SK-N-SH (cell line): ENCODE data around the gene SRRM2.

Experiments used
- CTCF ChIP-seq: fragments of 200-600 bp; sonication (generic); IDR thresholded peaks from 2 replicates; pipeline ENCODE4 v1.6.1; 2017; ENCODE audit warnings: antibody characterized with exemption, mild to moderate bottlenecking, moderate library complexity
- REST ChIP-seq: IDR thresholded peaks from 2 replicates; pipeline ENCODE4 v1.6.1; 2012; ENCODE audit warnings: mild to moderate bottlenecking, low read depth, low read length, moderate library complexity

GRCh38 chr16:2813771-2814221 lies 61.4 kb downstream of the SRRM2 start:
- TF ChIP-seq REST (no peak), CTCF (no peak)
